OCI-LY3 (cell line): ENCODE data around the gene CALY.

ENCODE experiments used
- CTCF ChIP-seq: fragments of 200-600, 300-600 bp; sonication (generic); IDR thresholded peaks from 2 replicates; pipeline ENCODE4 v1.5.1; 2014; ENCODE audit warnings: antibody characterized with exemption, low read length, low read depth
- EZH2phosphoT487 ChIP-seq: fragments of 200-600 bp; shearing (Covaris generic); IDR thresholded peaks from 2 replicates; pipeline ENCODE4 v1.6.1; 2018; ENCODE audit warnings: antibody characterized with exemption, mixed run types, low read depth

DNA sequence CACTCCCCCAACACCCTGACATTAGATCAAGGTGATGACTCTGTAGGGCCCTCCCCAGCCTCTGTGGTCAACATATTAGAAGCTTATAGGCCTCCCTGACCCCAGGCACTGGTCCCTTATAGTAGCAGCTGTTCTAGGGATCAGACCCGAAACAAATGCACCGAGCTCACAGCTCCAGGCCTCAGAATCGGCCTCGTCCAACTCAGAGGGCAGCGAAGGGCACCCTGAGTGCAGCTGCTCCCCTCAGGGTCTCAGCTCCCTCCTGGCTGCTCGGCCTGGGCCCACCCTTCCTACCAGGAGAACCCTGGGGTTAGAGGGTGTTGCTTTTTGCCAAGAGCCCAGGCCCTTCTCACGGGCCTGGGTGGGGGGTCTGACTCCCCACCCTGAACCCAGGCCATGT is 31.5 kb upstream of the CALY start:
- TF ChIP-seq CTCF (no peak), EZH2phosphoT487 (no peak)
